PFSK-1 (cell line): ENCODE results near the gene GOLGA8T. TPM values are rescaled to one million over a fixed set of nuclear protein-coding genes. Genes with fewer than 3 reads are reported as not detected.
"Not testable (repeated sequence)": the region's sequence is repeated elsewhere in the genome, so short reads cannot be mapped to it uniquely, and the experiment has no call there.

Experiments
- FOXP2 ChIP-seq: optimal IDR thresholded peaks from 2 replicates; pipeline ENCODE3; 2011; ENCODE audit warnings: borderline replicate concordance, control low read depth, inconsistent platforms; ENCODE audit not compliant: insufficient read depth; ENCODE audit errors: extremely low read length, extremely low read depth
- SIN3A ChIP-seq: IDR thresholded peaks from 2 replicates; pipeline ENCODE4 v1.6.1; 2012; ENCODE audit warnings: mild to moderate bottlenecking, low read length, moderate library complexity, borderline replicate concordance; ENCODE audit not compliant: insufficient read depth
- TAF1 ChIP-seq: IDR thresholded peaks from 2 replicates; pipeline ENCODE4 v1.6.1; 2012; ENCODE audit warnings: low read length, control low read depth, borderline replicate concordance; ENCODE audit not compliant: insufficient read depth
- polyA plus RNA-seq: library from polyadenylated mRNA; unstranded; fragments of >200 nt; gene quantifications from one replicate; pipeline ENCODE4 v1.2.1, GENCODE V29; 2012; ENCODE audit warnings: low read depth, missing spikeins; ENCODE audit not compliant: insufficient read length

The GOLGA8T gene, protein sequence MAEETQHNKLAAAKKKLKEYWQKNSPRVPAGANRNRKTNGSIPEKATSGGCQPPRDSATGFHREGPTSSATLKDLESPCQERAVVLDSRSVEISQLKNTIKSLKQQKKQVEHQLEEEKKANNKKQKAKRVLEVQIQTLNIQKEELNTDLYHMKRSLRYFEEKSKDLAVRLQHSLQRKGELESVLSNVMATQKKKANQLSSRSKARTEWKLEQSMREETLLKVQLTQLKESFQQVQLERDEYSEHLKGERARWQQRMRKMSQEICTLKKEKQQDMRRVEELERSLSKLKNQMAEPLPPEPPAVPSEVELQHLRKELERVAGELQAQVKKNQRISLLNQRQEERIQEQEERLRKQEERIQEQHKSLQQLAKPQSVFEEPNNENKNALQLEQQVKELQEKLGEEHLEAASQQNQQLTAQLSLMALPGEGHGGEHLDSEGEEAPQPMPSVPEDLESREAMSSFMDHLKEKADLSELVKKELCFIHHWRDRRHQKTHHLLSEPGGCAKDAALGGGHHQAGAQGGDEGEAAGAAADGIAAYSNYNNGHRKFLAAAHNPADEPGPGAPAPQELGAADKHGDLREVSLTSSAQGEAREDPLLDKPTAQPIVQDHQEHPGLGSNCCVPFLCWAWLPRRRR
- not detected for polyA plus RNA-seq

DNA sequence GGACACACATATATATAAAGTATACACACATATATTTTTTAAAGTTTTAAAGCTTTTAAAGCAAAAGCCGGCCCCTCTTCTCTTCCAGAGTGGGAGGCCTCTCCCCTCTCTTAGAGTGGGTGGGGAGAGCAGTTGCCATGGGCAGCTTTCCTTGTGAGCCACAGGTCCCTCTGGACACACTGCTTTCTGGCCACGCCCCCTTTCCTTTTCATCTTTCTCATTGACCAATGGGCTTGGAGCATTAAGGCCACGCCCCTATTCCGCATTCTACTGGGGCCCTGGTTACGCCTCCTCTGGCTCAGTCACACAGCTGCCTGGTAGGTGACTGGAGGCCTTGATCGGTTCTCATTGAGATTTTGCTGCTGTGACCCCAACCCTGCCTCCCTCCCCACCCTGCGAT lies at the start of gene GOLGA8T:
Gene GOLGA8T, plus strand, starts transcription at position 301 of the 400 bp plus-strand sequence. Its CDS starts 98 bp downstream, at position 399.
- not testable (repeated sequence) for TF ChIP-seq TAF1, SIN3A, FOXP2
